Mesothelial cell of epicardium (in vitro differentiated cells): Measurements from ENCODE around the gene CAMTA1. TPM values are rescaled to one million over a fixed set of nuclear protein-coding genes. Genes with fewer than 3 reads are reported as not detected.

Experiments
- DNase-seq, 2 experiments: peaks; one replicate each; pipeline ENCODE4 v3.0.0; 2021; ENCODE audit warnings: low spot score in 2 of 2; ENCODE audit not compliant: unreplicated experiment in 2 of 2
- H3K27ac Mint-ChIP-seq: 2 replicates; pipeline ENCODE4 v1.8.0; 2021; ENCODE audit warnings: mixed read lengths
- H3K27me3 Mint-ChIP-seq: 2 replicates; pipeline ENCODE4 v1.8.0; 2021; ENCODE audit warnings: low read depth, mixed read lengths
- H3K36me3 Mint-ChIP-seq: 2 replicates; pipeline ENCODE4 v1.8.0; 2021; ENCODE audit warnings: mixed read lengths
- H3K4me1 Mint-ChIP-seq: 2 replicates; pipeline ENCODE4 v1.8.0; 2021; ENCODE audit warnings: mixed read lengths
- H3K4me3 Mint-ChIP-seq: 2 replicates; pipeline ENCODE4 v1.8.0; 2021; ENCODE audit warnings: mild to moderate bottlenecking, moderate library complexity, mixed read lengths
- H3K9me3 Mint-ChIP-seq: 2 replicates; pipeline ENCODE4 v1.8.0; 2021; ENCODE audit warnings: mixed read lengths
- CTCF ChIP-seq: fragments of 200-600 bp; sonication (generic); IDR thresholded peaks from one replicate; pipeline ENCODE4 v1.5.0; 2021; ENCODE audit warnings: antibody characterized with exemption; ENCODE audit not compliant: unreplicated experiment
- total RNA-seq: library from RNA; stranded (reverse); gene quantifications from 3 replicates; pipeline ENCODE4 v1.2.1, GENCODE V29; 2021

Gene CAMTA1
- total RNA-seq, 1 donor from 2014 or later: 70.4 TPM

GRCh38 chr1:7460807-7461206 is 675.6 kb downstream of the CAMTA1 start:
- H3K27ac Mint-ChIP-seq: no peak overlapping the region
- H3K4me1 Mint-ChIP-seq: peaks cover 18% of the 10 kb centered on the region
- H3K36me3 Mint-ChIP-seq: no peaks in the 10 kb centered on the region
- DNase-seq: no peak
- TF ChIP-seq CTCF: no peak
- no peaks in the 10 kb centered on the region for H3K9me3 Mint-ChIP-seq
- H3K4me3 Mint-ChIP-seq: no peak overlapping the region
- H3K27me3 Mint-ChIP-seq: peaks cover 5% of the 10 kb centered on the region

- H3K4me1 Mint-ChIP-seq: peaks cover 4% of the 10 kb centered on the region
- H3K4me3 Mint-ChIP-seq: no peak overlapping the region
- no peaks in the 10 kb centered on the region for H3K9me3 Mint-ChIP-seq
- H3K36me3 Mint-ChIP-seq: no peaks in the 10 kb centered on the region
- peaks cover 6% of the 10 kb centered on the region for H3K27me3 Mint-ChIP-seq
- TF ChIP-seq CTCF: no peak
- no peak for DNase-seq
- no peak overlapping the region for H3K27ac Mint-ChIP-seq
Observed at GRCh38 chr1:7462617-7463016, 677.4 kb downstream of the CAMTA1 start.

GRCh38 chr1:7463526-7463925 is 678.3 kb downstream of the CAMTA1 start:
- no peak for TF ChIP-seq CTCF
- no peak for DNase-seq
- H3K4me3 Mint-ChIP-seq: no peak overlapping the region
- no peaks in the 10 kb centered on the region for H3K4me1 Mint-ChIP-seq
- peaks cover 6% of the 10 kb centered on the region for H3K27me3 Mint-ChIP-seq
- no peaks in the 10 kb centered on the region for H3K36me3 Mint-ChIP-seq
- no peak overlapping the region for H3K27ac Mint-ChIP-seq
- no peaks in the 10 kb centered on the region for H3K9me3 Mint-ChIP-seq

GRCh38 chr1:7464736-7465135 is 679.5 kb downstream of the CAMTA1 start:
- H3K27ac Mint-ChIP-seq: no peak overlapping the region
- H3K4me3 Mint-ChIP-seq: no peak overlapping the region
- H3K36me3 Mint-ChIP-seq: no peaks in the 10 kb centered on the region
- DNase-seq: no peak
- peaks cover 5% of the 10 kb centered on the region for H3K4me1 Mint-ChIP-seq
- peaks cover 6% of the 10 kb centered on the region for H3K27me3 Mint-ChIP-seq
- TF ChIP-seq CTCF: no peak
- no peaks in the 10 kb centered on the region for H3K9me3 Mint-ChIP-seq

GRCh38 chr1:7467476-7468175 is 682.4 kb downstream of the CAMTA1 start:
- Mint-ChIP-seq H3K27me3 (peaks cover 6% of the 10 kb centered on the region), H3K4me3 (no peak overlapping the region), H3K36me3 (no peaks in the 10 kb centered on the region), H3K9me3 (no peaks in the 10 kb centered on the region), H3K4me1 (peaks cover 24% of the 10 kb centered on the region), H3K27ac (no peak overlapping the region)
- TF ChIP-seq CTCF: no peak
- no peak for DNase-seq
